ENCODE measurements around the gene SRGAP3. TPM values are rescaled to one million over a fixed set of nuclear protein-coding genes. Genes with fewer than 3 reads are reported as not detected.

The SRGAP3 gene
- total RNA-seq, 2 experiments from 2014 or later = 1.8 to 2.5 TPM

- no peak overlapping the region for H3K4me3 Mint-ChIP-seq
- no peak for TF ChIP-seq CTCF (IDR thresholded peaks at IDR 0.05)
- peaks cover under 1% of the 10 kb centered on the region for H3K4me1 Mint-ChIP-seq (ENCODE audit: low read depth)
- H3K9me3 Mint-ChIP-seq = no peaks in the 10 kb centered on the region
- no peak overlapping the region for H3K27ac Mint-ChIP-seq
- ATAC-seq (no peak), DNase-seq (no peak)
- CTCF ChIA-PET = interaction anchor here (1.0 to 1.5 kb wide), 2 partner anchors 74 to 310 kb away, joined by 3 to 6 read pairs; no protein-coding TSS in a partner anchor
- H3K36me3 Mint-ChIP-seq (ENCODE audit: low read depth) = no peaks in the 10 kb centered on the region
- H3K27me3 Mint-ChIP-seq = no peaks in the 10 kb centered on the region
- intact Hi-C loops (cut with micrococcal nuclease) = no loop called here
- POLR2A ChIA-PET = no interaction called here
Observed at GRCh38 chr3:8992854-8993253, 256.6 kb downstream of the SRGAP3 start.

GRCh38 chr3:8992199-8992598 lies 257.2 kb downstream of the SRGAP3 start:
- CTCF ChIA-PET = interaction anchor here (1.0 to 1.5 kb wide), 2 partner anchors 74 to 310 kb away, joined by 3 to 6 read pairs; no protein-coding TSS in a partner anchor

GRCh38 chr3:8990266-8991215 lies 258.9 kb downstream of the SRGAP3 start:
- Mint-ChIP-seq H3K36me3 (ENCODE audit: low read depth) (no peaks in the 10 kb centered on the region), H3K27me3 (no peaks in the 10 kb centered on the region), H3K9me3 (no peaks in the 10 kb centered on the region), H3K4me3 (no peak overlapping the region), H3K27ac (no peak overlapping the region), H3K4me1 (ENCODE audit: low read depth) (peaks cover 2% of the 10 kb centered on the region)
- intact Hi-C loops (cut with micrococcal nuclease) = no loop called here
- CTCF ChIA-PET = interaction anchor here (3.2 to 5.8 kb wide), 3 partner anchors 12 to 313 kb away, joined by 15 to 75 read pairs (median 72); no protein-coding TSS in a partner anchor
- no peak for ATAC-seq
- DNase-seq = no peak
- POLR2A ChIA-PET = no interaction called here
- TF ChIP-seq CTCF (IDR thresholded peaks at IDR 0.05) = no peak

More at GRCh38 chr3:8992199-8992598, 257.2 kb downstream of the SRGAP3 start:
- peaks cover 2% of the 10 kb centered on the region for H3K4me1 Mint-ChIP-seq (ENCODE audit: low read depth)
- intact Hi-C loops (cut with micrococcal nuclease) = no loop called here
- DNase-seq (no peak), ATAC-seq (no peak)
- POLR2A ChIA-PET = no interaction called here
- H3K27me3 Mint-ChIP-seq = no peaks in the 10 kb centered on the region
- no peak overlapping the region for H3K27ac Mint-ChIP-seq
- no peaks in the 10 kb centered on the region for H3K9me3 Mint-ChIP-seq
- TF ChIP-seq CTCF (IDR thresholded peaks at IDR 0.05) = no peak
- H3K36me3 Mint-ChIP-seq (ENCODE audit: low read depth) = no peaks in the 10 kb centered on the region
- H3K4me3 Mint-ChIP-seq = no peak overlapping the region

GRCh38 chr3:8988791-8989558 lies 260.5 kb downstream of the SRGAP3 start:
- intact Hi-C loops (cut with micrococcal nuclease) = loop anchor here (5.0 kb wide), 2 partner anchors 78 to 313 kb away; no protein-coding TSS in a partner anchor
- no peak for DNase-seq
- H3K9me3 Mint-ChIP-seq = no peaks in the 10 kb centered on the region

More at GRCh38 chr3:8988791-8989558, 260.5 kb downstream of the SRGAP3 start:
- CTCF ChIA-PET = interaction anchor here (1.0 to 5.8 kb wide), 19 partner anchors 9 to 322 kb away, joined by 3 to 75 read pairs (median 4); no protein-coding TSS in a partner anchor
- no peak for ATAC-seq
- Mint-ChIP-seq H3K36me3 (ENCODE audit: low read depth) (no peaks in the 10 kb centered on the region), H3K27ac (no peak overlapping the region), H3K4me3 (no peak overlapping the region), H3K4me1 (ENCODE audit: low read depth) (peaks cover 2% of the 10 kb centered on the region), H3K27me3 (no peaks in the 10 kb centered on the region)
- POLR2A ChIA-PET = no interaction called here
- no peak for TF ChIP-seq CTCF (IDR thresholded peaks at IDR 0.05)

Data from activated CD8-positive, alpha-beta T cell treated with anti-CD3 and anti-CD28 coated beads for 36 hours (primary cell).